Heart left ventricle (tissue), 13 donors: ENCODE results near the gene ABLIM1.

Experiments used
- POLR2A ChIP-seq, 2 donors: fragments of 450-650 bp; IDR thresholded peaks; one replicate each; pipeline ENCODE4 v1.6.1; 2017; ENCODE audit warnings: antibody characterized with exemption in 2 of 2, mild to moderate bottlenecking in 2 of 2, moderate library complexity in 2 of 2
- TF ChIP-seq, protein P1 (sequence below), 12 donors: fragments of 200-600 bp; sonication (generic) in 4 of 12; IDR thresholded peaks; one replicate each; pipeline versions ENCODE4 v1.5.0 to v1.8.0; 2018 to 2022; ENCODE audit warnings: antibody characterized with exemption in 12 of 12, mild to moderate bottlenecking in 5 of 12
- donor health status: ischemic (EF 13 %, LVEDD 7.1; RV severe dilation, severe dysfunction).
- donor health status: DM: no; HTN: yes; CAD: no.
- donor health status: DM: no; HTN: no; CAD: no.
- donor health status: ischemic (EF 25% LVEDD 6.9; RV normal size, moderate dysfunction).
- donor health status: ischemic (EF 25% LVEDD 5.7; RV mildly dilated, moderate dysfunction).
- donor health status: ischemic (EF 35%, LVEDD 5.7; RV mildly dilated, moderate dysfunction).
- donor health status: nonischemic (EF 11% LVEDD 7.7; RV severe dilation, severe dysfunction).
- donor health status: DM: yes; HTN: yes; CAD: no.
- donor health status: PGD.
- donor health status: ischemic (EF 29% LVEDD 5.4; RV normal size, mild dysfunction).
- donor health status: nonischemic (EF 23%, LVEDD 6.1; RV moderate dilation, normal function).

DNA sequence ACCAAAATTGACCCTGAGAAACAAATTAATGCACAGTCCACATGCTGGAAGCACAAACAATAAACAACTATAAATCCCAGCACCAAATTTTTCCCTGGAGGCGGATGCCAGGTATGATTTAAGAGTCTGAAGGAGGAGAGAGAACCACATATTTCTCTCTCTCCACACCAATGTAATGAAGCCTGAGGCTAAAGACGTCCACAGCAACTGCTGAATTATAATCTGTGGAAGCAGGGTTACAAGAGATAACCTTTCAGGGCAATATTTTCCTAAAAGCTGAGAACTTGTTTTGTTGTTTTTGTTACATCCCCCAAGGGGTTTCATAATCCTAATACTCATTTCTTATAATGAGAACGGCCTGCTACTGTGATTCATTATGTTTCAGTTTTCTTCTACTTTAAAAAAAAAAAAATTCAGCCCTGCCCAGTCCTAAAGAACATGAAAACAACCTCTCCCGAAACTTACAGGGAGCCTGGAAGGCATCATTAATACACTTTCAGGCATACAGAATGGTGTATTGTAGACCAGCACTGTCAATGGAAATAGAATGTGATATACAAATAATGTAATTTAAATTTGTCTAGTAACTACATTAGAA, 48.5 kb upstream of the ABLIM1 start:
- TF ChIP-seq, protein P1, sequence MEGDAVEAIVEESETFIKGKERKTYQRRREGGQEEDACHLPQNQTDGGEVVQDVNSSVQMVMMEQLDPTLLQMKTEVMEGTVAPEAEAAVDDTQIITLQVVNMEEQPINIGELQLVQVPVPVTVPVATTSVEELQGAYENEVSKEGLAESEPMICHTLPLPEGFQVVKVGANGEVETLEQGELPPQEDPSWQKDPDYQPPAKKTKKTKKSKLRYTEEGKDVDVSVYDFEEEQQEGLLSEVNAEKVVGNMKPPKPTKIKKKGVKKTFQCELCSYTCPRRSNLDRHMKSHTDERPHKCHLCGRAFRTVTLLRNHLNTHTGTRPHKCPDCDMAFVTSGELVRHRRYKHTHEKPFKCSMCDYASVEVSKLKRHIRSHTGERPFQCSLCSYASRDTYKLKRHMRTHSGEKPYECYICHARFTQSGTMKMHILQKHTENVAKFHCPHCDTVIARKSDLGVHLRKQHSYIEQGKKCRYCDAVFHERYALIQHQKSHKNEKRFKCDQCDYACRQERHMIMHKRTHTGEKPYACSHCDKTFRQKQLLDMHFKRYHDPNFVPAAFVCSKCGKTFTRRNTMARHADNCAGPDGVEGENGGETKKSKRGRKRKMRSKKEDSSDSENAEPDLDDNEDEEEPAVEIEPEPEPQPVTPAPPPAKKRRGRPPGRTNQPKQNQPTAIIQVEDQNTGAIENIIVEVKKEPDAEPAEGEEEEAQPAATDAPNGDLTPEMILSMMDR (IDR thresholded peaks at IDR 0.05), result no peak
- no peak for TF ChIP-seq POLR2A (IDR thresholded peaks at IDR 0.05)
